Measurements from ENCODE around the gene PCNX1.

The PCNX1 gene

GRCh38 chr14:71076462-71077092 lies 169.3 kb downstream of the PCNX1 start:
- H3K9me2 ChIP-seq (replicated peaks; ENCODE audit: insufficient read depth, low read length) = no peaks in the 10 kb centered on the region
- H3F3A ChIP-seq (ENCODE audit: insufficient read depth) = no peaks in the 10 kb centered on the region
- peaks cover 27% of the 10 kb centered on the region for H3K36me3 ChIP-seq (ENCODE audit: low read length)
- no peak overlapping the region for H3K4me2 ChIP-seq (ENCODE audit: low read depth, low read length, poor library complexity, severe bottlenecking)
- peaks cover 17% of the 10 kb centered on the region; the same call in 1 of the 2 replicates for H3K9me3 ChIP-seq (ENCODE audit: insufficient read depth, low read length)
- H3K27me3 ChIP-seq (ENCODE audit: low read length) = no peaks in the 10 kb centered on the region
- no peak overlapping the region for H3K4me3 ChIP-seq (ENCODE audit: insufficient read depth, low read length, poor library complexity, severe bottlenecking)
- no peaks in the 10 kb centered on the region for H4K20me1 ChIP-seq (ENCODE audit: low read depth, low read length)
- TF ChIP-seq EZH2phosphoT487 (conservative IDR thresholded peaks at IDR 0.05; ENCODE audit: low read length) = no peak
- TF ChIP-seq, protein P1, sequence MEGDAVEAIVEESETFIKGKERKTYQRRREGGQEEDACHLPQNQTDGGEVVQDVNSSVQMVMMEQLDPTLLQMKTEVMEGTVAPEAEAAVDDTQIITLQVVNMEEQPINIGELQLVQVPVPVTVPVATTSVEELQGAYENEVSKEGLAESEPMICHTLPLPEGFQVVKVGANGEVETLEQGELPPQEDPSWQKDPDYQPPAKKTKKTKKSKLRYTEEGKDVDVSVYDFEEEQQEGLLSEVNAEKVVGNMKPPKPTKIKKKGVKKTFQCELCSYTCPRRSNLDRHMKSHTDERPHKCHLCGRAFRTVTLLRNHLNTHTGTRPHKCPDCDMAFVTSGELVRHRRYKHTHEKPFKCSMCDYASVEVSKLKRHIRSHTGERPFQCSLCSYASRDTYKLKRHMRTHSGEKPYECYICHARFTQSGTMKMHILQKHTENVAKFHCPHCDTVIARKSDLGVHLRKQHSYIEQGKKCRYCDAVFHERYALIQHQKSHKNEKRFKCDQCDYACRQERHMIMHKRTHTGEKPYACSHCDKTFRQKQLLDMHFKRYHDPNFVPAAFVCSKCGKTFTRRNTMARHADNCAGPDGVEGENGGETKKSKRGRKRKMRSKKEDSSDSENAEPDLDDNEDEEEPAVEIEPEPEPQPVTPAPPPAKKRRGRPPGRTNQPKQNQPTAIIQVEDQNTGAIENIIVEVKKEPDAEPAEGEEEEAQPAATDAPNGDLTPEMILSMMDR (IDR thresholded peaks at IDR 0.05; ENCODE audit: insufficient read depth, low read length, poor library complexity, severe bottlenecking) = no peak
- no peak overlapping the region for H3K27ac ChIP-seq (ENCODE audit: low read depth, low read length)
- no peak overlapping the region for H2AFZ ChIP-seq (ENCODE audit: low read depth, low read length, severe bottlenecking)
- H3K9ac ChIP-seq (ENCODE audit: low read length) = no peak overlapping the region
- no peaks in the 10 kb centered on the region for H3K79me2 ChIP-seq (ENCODE audit: insufficient read depth, low read length)

DNA sequence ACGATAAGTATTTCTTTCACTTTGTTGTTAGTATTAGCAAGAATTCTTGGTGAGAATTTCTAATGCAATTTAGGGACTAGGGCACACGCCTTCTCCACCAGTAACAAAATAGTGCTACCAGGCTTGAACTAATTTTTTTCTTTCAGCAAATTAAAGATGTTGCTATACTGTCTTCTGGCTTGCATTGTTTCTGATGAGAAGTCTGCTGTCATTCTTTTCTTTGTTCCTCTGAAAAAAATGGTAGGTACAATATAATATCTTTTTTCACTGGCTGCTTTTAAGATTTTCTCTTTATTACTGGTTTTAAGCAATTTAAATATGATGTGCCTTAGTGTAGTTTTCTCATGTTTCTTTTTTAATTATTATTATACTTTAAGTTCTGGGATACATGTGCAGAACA lies 171.2 kb downstream of the PCNX1 start:
- TF ChIP-seq, protein P1 (IDR thresholded peaks at IDR 0.05; ENCODE audit: insufficient read depth, low read length, poor library complexity, severe bottlenecking) = no peak
- no peak for TF ChIP-seq EZH2phosphoT487 (conservative IDR thresholded peaks at IDR 0.05; ENCODE audit: low read length)
- H3K79me2 ChIP-seq (ENCODE audit: insufficient read depth, low read length) = no peaks in the 10 kb centered on the region
- H4K20me1 ChIP-seq (ENCODE audit: low read depth, low read length) = no peaks in the 10 kb centered on the region
- peaks cover 27% of the 10 kb centered on the region for H3K36me3 ChIP-seq (ENCODE audit: low read length)
- H2AFZ ChIP-seq (ENCODE audit: low read depth, low read length, severe bottlenecking) = no peak overlapping the region
- no peak overlapping the region for H3K27ac ChIP-seq (ENCODE audit: low read depth, low read length)
- no peak overlapping the region for H3K9ac ChIP-seq (ENCODE audit: low read length)
- no peaks in the 10 kb centered on the region for H3K27me3 ChIP-seq (ENCODE audit: low read length)
- peaks cover 17% of the 10 kb centered on the region; the same call in 1 of the 2 replicates for H3K9me3 ChIP-seq (ENCODE audit: insufficient read depth, low read length)
- H3K4me3 ChIP-seq (ENCODE audit: insufficient read depth, low read length, poor library complexity, severe bottlenecking) = no peak overlapping the region
- H3F3A ChIP-seq (ENCODE audit: insufficient read depth) = no peaks in the 10 kb centered on the region
- no peak overlapping the region for H3K4me2 ChIP-seq (ENCODE audit: low read depth, low read length, poor library complexity, severe bottlenecking)
- H3K9me2 ChIP-seq (replicated peaks; ENCODE audit: insufficient read depth, low read length) = no peaks in the 10 kb centered on the region

DNA sequence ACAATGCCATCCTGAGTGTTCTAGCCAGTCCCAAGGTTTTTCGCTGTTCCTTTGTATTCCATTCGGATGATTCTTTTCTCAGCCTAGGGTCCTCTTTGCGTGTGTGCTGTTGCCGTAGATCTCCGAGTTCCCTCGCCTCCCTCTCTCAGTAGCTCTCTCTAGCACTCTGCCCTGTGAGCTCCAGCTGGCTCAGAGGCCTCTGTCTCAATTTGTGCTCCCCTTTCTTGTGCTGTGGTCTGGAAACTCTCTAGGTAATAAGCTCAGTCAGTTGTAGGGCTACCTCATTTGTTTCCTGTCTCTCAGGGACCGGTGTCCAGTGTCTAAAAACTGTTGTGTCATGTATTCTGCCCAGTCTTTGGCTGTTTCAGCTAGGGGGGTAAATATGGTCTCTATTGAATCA lies 179.3 kb downstream of the PCNX1 start:
- Histone ChIP-seq H3K36me3 (ENCODE audit: low read length) (peaks cover 19% of the 10 kb centered on the region; the same call in 1 of the 2 replicates), H3K27me3 (ENCODE audit: low read length) (no peaks in the 10 kb centered on the region), H3K9me3 (ENCODE audit: insufficient read depth, low read length) (no peaks in the 10 kb centered on the region), H3K4me2 (ENCODE audit: low read depth, low read length, poor library complexity, severe bottlenecking) (no peak overlapping the region), H3K79me2 (ENCODE audit: insufficient read depth, low read length) (no peaks in the 10 kb centered on the region), H3K27ac (ENCODE audit: low read depth, low read length) (no peak overlapping the region), H3K9me2 (replicated peaks; ENCODE audit: insufficient read depth, low read length) (no peaks in the 10 kb centered on the region), H3F3A (ENCODE audit: insufficient read depth) (no peaks in the 10 kb centered on the region), H4K20me1 (ENCODE audit: low read depth, low read length) (no peaks in the 10 kb centered on the region), H3K4me3 (ENCODE audit: insufficient read depth, low read length, poor library complexity, severe bottlenecking) (no peak overlapping the region), H3K9ac (ENCODE audit: low read length) (no peak overlapping the region), H2AFZ (ENCODE audit: low read depth, low read length, severe bottlenecking) (no peak overlapping the region)
- TF ChIP-seq, protein P1 (IDR thresholded peaks at IDR 0.05; ENCODE audit: insufficient read depth, low read length, poor library complexity, severe bottlenecking) = no peak
- no peak for TF ChIP-seq EZH2phosphoT487 (conservative IDR thresholded peaks at IDR 0.05; ENCODE audit: low read length)

All from SU-DHL-6 (cell line).